ENCODE measurements around the gene SAMD4A.

DNA sequence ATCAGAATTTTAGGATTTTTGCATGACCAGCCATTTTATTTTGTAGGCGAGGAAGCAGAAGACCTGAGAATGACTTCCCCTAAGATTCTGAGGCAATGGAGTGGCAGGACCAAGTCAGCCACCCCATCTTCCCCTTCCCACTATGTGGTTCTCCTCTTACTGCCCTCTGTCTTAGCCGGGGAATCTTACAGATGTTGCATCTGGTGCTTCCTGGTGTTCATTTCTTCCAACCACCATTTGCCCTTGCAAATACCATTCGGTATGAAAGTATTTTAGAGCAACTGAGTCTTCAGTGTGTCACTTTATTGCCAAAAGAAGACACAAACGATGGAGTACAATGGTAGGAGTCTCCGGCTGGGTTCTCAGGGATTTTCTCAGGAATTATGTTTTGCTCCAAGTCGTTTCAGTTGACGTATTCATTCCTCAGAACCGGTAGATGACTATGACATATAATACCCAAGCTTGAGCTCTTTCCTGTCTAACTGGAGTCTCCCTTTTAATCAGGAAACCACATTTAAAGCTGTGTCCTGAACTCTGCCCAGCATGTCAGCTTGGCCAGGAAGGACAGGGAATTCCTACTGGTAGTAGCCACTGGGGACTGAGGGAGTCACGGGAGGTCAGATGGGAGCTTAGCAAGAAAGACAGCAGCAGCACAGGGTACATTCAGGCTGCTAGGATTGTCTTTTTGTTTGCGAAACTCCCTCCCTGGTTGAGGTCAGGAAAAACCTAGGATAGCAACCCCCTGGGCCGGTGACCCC lies 87.0 kb downstream of the SAMD4A start:
- TF ChIP-seq, protein P1, sequence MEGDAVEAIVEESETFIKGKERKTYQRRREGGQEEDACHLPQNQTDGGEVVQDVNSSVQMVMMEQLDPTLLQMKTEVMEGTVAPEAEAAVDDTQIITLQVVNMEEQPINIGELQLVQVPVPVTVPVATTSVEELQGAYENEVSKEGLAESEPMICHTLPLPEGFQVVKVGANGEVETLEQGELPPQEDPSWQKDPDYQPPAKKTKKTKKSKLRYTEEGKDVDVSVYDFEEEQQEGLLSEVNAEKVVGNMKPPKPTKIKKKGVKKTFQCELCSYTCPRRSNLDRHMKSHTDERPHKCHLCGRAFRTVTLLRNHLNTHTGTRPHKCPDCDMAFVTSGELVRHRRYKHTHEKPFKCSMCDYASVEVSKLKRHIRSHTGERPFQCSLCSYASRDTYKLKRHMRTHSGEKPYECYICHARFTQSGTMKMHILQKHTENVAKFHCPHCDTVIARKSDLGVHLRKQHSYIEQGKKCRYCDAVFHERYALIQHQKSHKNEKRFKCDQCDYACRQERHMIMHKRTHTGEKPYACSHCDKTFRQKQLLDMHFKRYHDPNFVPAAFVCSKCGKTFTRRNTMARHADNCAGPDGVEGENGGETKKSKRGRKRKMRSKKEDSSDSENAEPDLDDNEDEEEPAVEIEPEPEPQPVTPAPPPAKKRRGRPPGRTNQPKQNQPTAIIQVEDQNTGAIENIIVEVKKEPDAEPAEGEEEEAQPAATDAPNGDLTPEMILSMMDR (IDR thresholded peaks at IDR 0.05; ENCODE audit: insufficient read depth, low read length): no peak
- TF ChIP-seq, protein P2, sequence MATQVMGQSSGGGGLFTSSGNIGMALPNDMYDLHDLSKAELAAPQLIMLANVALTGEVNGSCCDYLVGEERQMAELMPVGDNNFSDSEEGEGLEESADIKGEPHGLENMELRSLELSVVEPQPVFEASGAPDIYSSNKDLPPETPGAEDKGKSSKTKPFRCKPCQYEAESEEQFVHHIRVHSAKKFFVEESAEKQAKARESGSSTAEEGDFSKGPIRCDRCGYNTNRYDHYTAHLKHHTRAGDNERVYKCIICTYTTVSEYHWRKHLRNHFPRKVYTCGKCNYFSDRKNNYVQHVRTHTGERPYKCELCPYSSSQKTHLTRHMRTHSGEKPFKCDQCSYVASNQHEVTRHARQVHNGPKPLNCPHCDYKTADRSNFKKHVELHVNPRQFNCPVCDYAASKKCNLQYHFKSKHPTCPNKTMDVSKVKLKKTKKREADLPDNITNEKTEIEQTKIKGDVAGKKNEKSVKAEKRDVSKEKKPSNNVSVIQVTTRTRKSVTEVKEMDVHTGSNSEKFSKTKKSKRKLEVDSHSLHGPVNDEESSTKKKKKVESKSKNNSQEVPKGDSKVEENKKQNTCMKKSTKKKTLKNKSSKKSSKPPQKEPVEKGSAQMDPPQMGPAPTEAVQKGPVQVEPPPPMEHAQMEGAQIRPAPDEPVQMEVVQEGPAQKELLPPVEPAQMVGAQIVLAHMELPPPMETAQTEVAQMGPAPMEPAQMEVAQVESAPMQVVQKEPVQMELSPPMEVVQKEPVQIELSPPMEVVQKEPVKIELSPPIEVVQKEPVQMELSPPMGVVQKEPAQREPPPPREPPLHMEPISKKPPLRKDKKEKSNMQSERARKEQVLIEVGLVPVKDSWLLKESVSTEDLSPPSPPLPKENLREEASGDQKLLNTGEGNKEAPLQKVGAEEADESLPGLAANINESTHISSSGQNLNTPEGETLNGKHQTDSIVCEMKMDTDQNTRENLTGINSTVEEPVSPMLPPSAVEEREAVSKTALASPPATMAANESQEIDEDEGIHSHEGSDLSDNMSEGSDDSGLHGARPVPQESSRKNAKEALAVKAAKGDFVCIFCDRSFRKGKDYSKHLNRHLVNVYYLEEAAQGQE (IDR thresholded peaks at IDR 0.05; ENCODE audit: insufficient replicate concordance, low read depth): no peak
- no peak for TF ChIP-seq SPI1 (IDR thresholded peaks at IDR 0.05; ENCODE audit: borderline replicate concordance, low read depth)

All from HL-60 (cell line).